ENCODE data around the gene LAPTM5. TPM values are rescaled to one million over a fixed set of nuclear protein-coding genes. Genes with fewer than 3 reads are reported as not detected.

LAPTM5 gene
- polyA plus RNA-seq, 3 donors: 1,019 to 1,669 (median 1,153) TPM

- Histone ChIP-seq H2AFZ (ENCODE audit: insufficient read depth, low read depth, low read length, poor library complexity, severe bottlenecking) (no peak overlapping the region), H3K4me3 (replicated peaks in 1 of 3; ENCODE audit: low read depth in 2 of 3, low read length in 3 of 3) (no peak overlapping the region), H3K27me3 (ENCODE audit: control insufficient read depth in 2 of 2, insufficient read depth in 2 of 2, low read length in 2 of 2) (peaks cover 0 to 6% of the 10 kb centered on the region in 2 donors), H4K20me1 (ENCODE audit: insufficient read depth, low read length) (no peaks in the 10 kb centered on the region), H3K36me3 (replicated peaks in 1 of 2; ENCODE audit: control insufficient read depth in 1 of 2, insufficient read depth in 2 of 2, low read length in 2 of 2) (no peaks in the 10 kb centered on the region), H3K9ac (ENCODE audit: insufficient read depth, low read length, poor library complexity, severe bottlenecking) (no peak overlapping the region), H3K4me1 (ENCODE audit: control insufficient read depth in 1 of 2, insufficient read depth in 2 of 2, low read length in 2 of 2) (peaks cover 28 to 37% of the 10 kb centered on the region in 2 donors), H3K4me2 (replicated peaks; ENCODE audit: extremely low read depth, low read length, poor library complexity, severe bottlenecking) (no peak overlapping the region), H3K79me2 (ENCODE audit: insufficient read depth, low read length) (no peaks in the 10 kb centered on the region), H3K27ac (ENCODE audit: low read depth in 1 of 2, low read length in 2 of 2) (no peak overlapping the region), H3K9me3 (replicated peaks in 1 of 2; ENCODE audit: control insufficient read depth in 1 of 2, insufficient read depth in 1 of 2, low read length in 2 of 2) (peaks cover 0 to 5% of the 10 kb centered on the region in 2 donors)
- WGBS (ENCODE audit: insufficient coverage): 81% methylated on average over 3 of the region's 5 CpGs
- TF ChIP-seq CTCF (IDR thresholded peaks at IDR 0.05): no peak
- Mint-ChIP-seq H3K36me3 (no peaks in the 10 kb centered on the region), H3K9me3 (peaks cover 0 to 5% (median 2%) of the 10 kb centered on the region in 7 donors), H3K27ac (no peak overlapping the region), H3K4me3 (no peak overlapping the region), H3K4me1 (peaks cover 32% of the 10 kb centered on the region), H3K27me3 (ENCODE audit: low read depth in 3 of 3) (peaks cover 6 to 19% (median 11%) of the 10 kb centered on the region in 3 donors)
- no peak for DNase-seq
- intact Hi-C loops (cut with micrococcal nuclease): no loop called here
Observed at GRCh38 chr1:30795026-30795425, 37.5 kb upstream of the LAPTM5 start.

- Histone ChIP-seq H3K27me3 (ENCODE audit: control insufficient read depth in 2 of 2, insufficient read depth in 2 of 2, low read length in 2 of 2) (peaks cover 0 to 6% of the 10 kb centered on the region in 2 donors), H3K79me2 (ENCODE audit: insufficient read depth, low read length) (no peaks in the 10 kb centered on the region), H3K4me2 (replicated peaks; ENCODE audit: extremely low read depth, low read length, poor library complexity, severe bottlenecking) (no peak overlapping the region), H3K4me1 (ENCODE audit: control insufficient read depth in 1 of 2, insufficient read depth in 2 of 2, low read length in 2 of 2) (peaks cover 28 to 37% of the 10 kb centered on the region in 2 donors), H3K27ac (ENCODE audit: low read depth in 1 of 2, low read length in 2 of 2) (no peak overlapping the region), H3K36me3 (replicated peaks in 1 of 2; ENCODE audit: control insufficient read depth in 1 of 2, insufficient read depth in 2 of 2, low read length in 2 of 2) (no peaks in the 10 kb centered on the region), H3K4me3 (replicated peaks in 1 of 3; ENCODE audit: low read depth in 2 of 3, low read length in 3 of 3) (no peak overlapping the region), H4K20me1 (ENCODE audit: insufficient read depth, low read length) (no peaks in the 10 kb centered on the region), H3K9ac (ENCODE audit: insufficient read depth, low read length, poor library complexity, severe bottlenecking) (no peak overlapping the region), H3K9me3 (replicated peaks in 1 of 2; ENCODE audit: control insufficient read depth in 1 of 2, insufficient read depth in 1 of 2, low read length in 2 of 2) (peaks cover 0 to 5% of the 10 kb centered on the region in 2 donors), H2AFZ (ENCODE audit: insufficient read depth, low read depth, low read length, poor library complexity, severe bottlenecking) (no peak overlapping the region)
- H3K4me3 Mint-ChIP-seq: peak overlapping the region in 1 of 2 donors; percentile 31
- TF ChIP-seq CTCF (IDR thresholded peaks at IDR 0.05): no peak
- H3K27me3 Mint-ChIP-seq (ENCODE audit: low read depth in 3 of 3): peaks cover 7 to 20% (median 13%) of the 10 kb centered on the region in 3 donors
- H3K36me3 Mint-ChIP-seq: no peaks in the 10 kb centered on the region
- H3K4me1 Mint-ChIP-seq: peaks cover 29% of the 10 kb centered on the region
- intact Hi-C loops (cut with micrococcal nuclease): no loop called here
- 94% methylated on average over 2 of the region's 4 CpGs for WGBS (ENCODE audit: insufficient coverage)
- DNase-seq: no peak
- peaks cover 0 to 5% (median 2%) of the 10 kb centered on the region in 7 donors for H3K9me3 Mint-ChIP-seq
- no peak overlapping the region for H3K27ac Mint-ChIP-seq
Observed at GRCh38 chr1:30794260-30794659, 36.7 kb upstream of the LAPTM5 start.
